Ectodermal cell (in vitro differentiated cells): ENCODE data around the gene CXCR4.
"Not testable (repeated sequence)": the region's sequence is repeated elsewhere in the genome, so short reads cannot be mapped to it uniquely, and the experiment has no call there.

Experiments
- H3K27ac ChIP-seq: 2 replicates; pipeline ENCODE4 v1.7.0; 2013; ENCODE audit warnings: mild to moderate bottlenecking, low read depth, low read length; ENCODE audit not compliant: insufficient read depth, poor library complexity, severe bottlenecking
- H3K27me3 ChIP-seq: 2 replicates; pipeline ENCODE4 v1.7.0; 2013; ENCODE audit warnings: mild to moderate bottlenecking, low read length; ENCODE audit not compliant: insufficient read depth, control insufficient read depth, poor library complexity, severe bottlenecking
- H3K36me3 ChIP-seq: one replicate; pipeline ENCODE4 v1.7.0; 2013; ENCODE audit warnings: low read length; ENCODE audit not compliant: control insufficient read depth, insufficient read depth
- H3K4me1 ChIP-seq: one replicate; pipeline ENCODE4 v1.7.0; 2013; ENCODE audit warnings: low read length; ENCODE audit not compliant: control insufficient read depth, insufficient read depth
- H3K4me3 ChIP-seq: 2 replicates; pipeline ENCODE4 v1.7.0; 2013; ENCODE audit warnings: low read depth, low read length, control low read depth; ENCODE audit not compliant: insufficient read depth
- H3K9me3 ChIP-seq: 2 replicates; pipeline ENCODE4 v1.7.0; 2013; ENCODE audit warnings: mild to moderate bottlenecking, low read length, moderate library complexity; ENCODE audit not compliant: control insufficient read depth
- WGBS, 2 experiments: methylation state at CpG; one replicate each; pipeline ENCODE4 v1.1.7; 2013; ENCODE audit warnings: missing lambda C conversion rate in 2 of 2; 5-methylcytosine and 5-hydroxymethylcytosine counted together

Gene CXCR4

GRCh38 chr2:136077107-136077506 lies 40.8 kb downstream of the CXCR4 start:
- Histone ChIP-seq H3K9me3 (no peaks in the 10 kb centered on the region), H3K27ac (no peak overlapping the region), H3K36me3 (no peaks in the 10 kb centered on the region), H3K4me3 (no peak overlapping the region), H3K4me1 (peaks cover 5% of the 10 kb centered on the region), H3K27me3 (no peaks in the 10 kb centered on the region)
- 88 to 97% methylated on average over 5 of the region's 5 CpGs for WGBS, 2 experiments

- Histone ChIP-seq H3K4me3 (no peak overlapping the region), H3K27me3 (no peaks in the 10 kb centered on the region), H3K4me1 (no peaks in the 10 kb centered on the region), H3K9me3 (no peaks in the 10 kb centered on the region), H3K27ac (no peak overlapping the region), H3K36me3 (no peaks in the 10 kb centered on the region)
- WGBS, 2 experiments, result 93% methylated on average over 12 of the region's 12 CpGs
Observed at GRCh38 chr2:136075476-136075875, 42.5 kb downstream of the CXCR4 start.

DNA sequence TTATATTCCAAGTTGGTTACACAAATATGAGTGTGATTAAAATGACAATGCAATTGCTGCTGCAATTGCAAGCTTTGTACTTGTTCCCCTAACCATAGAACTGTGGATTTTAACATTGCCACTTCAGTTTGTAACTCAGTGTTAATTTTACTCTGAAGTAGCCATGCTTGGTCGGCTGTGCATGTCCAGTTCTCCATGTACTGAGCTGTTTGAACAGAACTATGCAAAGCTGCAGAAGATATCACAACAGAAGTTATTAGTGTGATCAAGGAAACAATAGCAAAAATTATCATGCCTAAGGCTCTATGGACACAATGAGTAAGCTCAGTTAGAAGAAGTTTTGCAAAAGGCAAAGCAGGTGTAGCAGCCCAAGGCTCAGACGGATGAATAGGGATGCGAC lies 45.3 kb downstream of the CXCR4 start:
- 87 to 95% methylated on average over 3 of the region's 3 CpGs for WGBS, 2 experiments
- Histone ChIP-seq H3K4me3 (no peak overlapping the region), H3K27ac (no peak overlapping the region), H3K4me1 (no peaks in the 10 kb centered on the region), H3K9me3 (no peaks in the 10 kb centered on the region), H3K27me3 (no peaks in the 10 kb centered on the region), H3K36me3 (no peaks in the 10 kb centered on the region)

- H3K4me3 ChIP-seq, H3K27me3 ChIP-seq, H3K4me1 ChIP-seq, H3K36me3 ChIP-seq, H3K27ac ChIP-seq, H3K9me3 ChIP-seq: not testable (repeated sequence)
- WGBS, 2 experiments, result 91 to 94% methylated on average over 4 of the region's 4 CpGs
Observed at GRCh38 chr2:136071887-136072286, 46.1 kb downstream of the CXCR4 start.

- WGBS, 2 experiments, result 93 to 98% methylated on average over 3 to 4 of the region's 4 CpGs
- H3K4me3 ChIP-seq, result no peak overlapping the region
- no peaks in the 10 kb centered on the region for H3K9me3 ChIP-seq
- no peaks in the 10 kb centered on the region for H3K27me3 ChIP-seq
- H3K36me3 ChIP-seq, result no peaks in the 10 kb centered on the region
- no peaks in the 10 kb centered on the region for H3K4me1 ChIP-seq
- no peak overlapping the region for H3K27ac ChIP-seq
Observed at GRCh38 chr2:136070913-136071312, 47.0 kb downstream of the CXCR4 start.

GRCh38 chr2:136069773-136070172 lies 48.2 kb downstream of the CXCR4 start:
- no peak overlapping the region for H3K27ac ChIP-seq
- no peaks in the 10 kb centered on the region for H3K27me3 ChIP-seq
- H3K4me3 ChIP-seq, result no peak overlapping the region
- H3K4me1 ChIP-seq, result peaks cover 6% of the 10 kb centered on the region
- no peaks in the 10 kb centered on the region for H3K9me3 ChIP-seq
- 87 to 98% methylated on average over 2 to 3 of the region's 3 CpGs for WGBS, 2 experiments
- H3K36me3 ChIP-seq, result no peaks in the 10 kb centered on the region

GRCh38 chr2:136068581-136069227 lies 49.2 kb downstream of the CXCR4 start:
- H3K27ac ChIP-seq, result no peak overlapping the region
- H3K9me3 ChIP-seq, result no peaks in the 10 kb centered on the region
- WGBS, 2 experiments, result 90 to 94% methylated on average over 4 of the region's 4 CpGs
- no peaks in the 10 kb centered on the region for H3K27me3 ChIP-seq
- H3K4me1 ChIP-seq, result peaks cover 6% of the 10 kb centered on the region
- no peaks in the 10 kb centered on the region for H3K36me3 ChIP-seq
- no peak overlapping the region for H3K4me3 ChIP-seq

GRCh38 chr2:136067897-136068580 lies 49.9 kb downstream of the CXCR4 start:
- H3K4me1 ChIP-seq, result peaks cover 6% of the 10 kb centered on the region
- no peaks in the 10 kb centered on the region for H3K9me3 ChIP-seq
- no peak overlapping the region for H3K27ac ChIP-seq
- H3K36me3 ChIP-seq, result no peaks in the 10 kb centered on the region
- no peaks in the 10 kb centered on the region for H3K27me3 ChIP-seq
- 89 to 92% methylated on average over 11 of the region's 11 CpGs for WGBS, 2 experiments
- no peak overlapping the region for H3K4me3 ChIP-seq

- 76 to 82% methylated on average over 10 of the region's 10 CpGs for WGBS, 2 experiments
- Histone ChIP-seq H3K4me3 (no peak overlapping the region), H3K27me3 (no peaks in the 10 kb centered on the region), H3K4me1 (peaks cover 6% of the 10 kb centered on the region), H3K9me3 (no peaks in the 10 kb centered on the region), H3K27ac (no peak overlapping the region), H3K36me3 (no peaks in the 10 kb centered on the region)
Observed at GRCh38 chr2:136067459-136067858, 50.5 kb downstream of the CXCR4 start.

DNA sequence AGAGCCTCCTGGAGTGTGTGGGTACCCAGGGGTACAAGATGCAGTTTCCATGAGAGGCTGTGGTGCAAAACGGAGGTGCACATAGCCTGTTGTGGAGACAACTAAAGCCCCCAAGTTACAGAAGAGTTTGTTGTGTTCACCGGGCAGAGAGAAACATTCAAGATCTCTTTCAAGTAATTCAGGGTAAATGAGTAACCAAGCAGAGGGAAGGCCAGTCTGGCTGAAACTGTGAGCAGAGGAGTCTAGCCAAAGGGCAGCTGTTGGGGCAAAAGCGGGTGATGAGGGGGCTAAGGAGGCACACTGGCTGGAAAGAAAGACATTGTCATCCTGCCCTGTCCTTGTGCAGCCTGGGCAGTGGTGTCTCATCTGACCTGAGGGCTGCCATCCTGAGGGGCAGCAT lies 52.0 kb downstream of the CXCR4 start:
- 88 to 92% methylated on average over 3 of the region's 3 CpGs for WGBS, 2 experiments
- no peaks in the 10 kb centered on the region for H3K36me3 ChIP-seq
- H3K27me3 ChIP-seq, result no peaks in the 10 kb centered on the region
- no peak overlapping the region for H3K4me3 ChIP-seq
- H3K9me3 ChIP-seq, result no peaks in the 10 kb centered on the region
- no peak overlapping the region for H3K27ac ChIP-seq
- peaks cover 6% of the 10 kb centered on the region for H3K4me1 ChIP-seq
